IMR-90 (cell line): ENCODE results near the gene S100B. TPM values are rescaled to one million over a fixed set of nuclear protein-coding genes. Genes with fewer than 3 reads are reported as not detected.

ENCODE experiments used
- ATAC-seq: fragments of 200-7000 bp; cut with Tn5 transposase; 2 replicates; pipeline ENCODE4 v1.9.1; 2020; ENCODE audit warnings: low read depth, mild to moderate bottlenecking, moderate library complexity
- BruUV-seq: library from RNA; stranded (reverse); fragments of 400-500 nt; replicated peaks from 2 replicates; lab custom pipeline; 2021; lab: Mats Ljungman, UMichigan
- CTCF ChIA-PET: fragments of 300-600 bp; formaldehyde crosslinking; extraction: SDS; loops from one replicate; lab custom pipeline; 2021; ENCODE audit warnings: antibody characterized with exemption; lab: Yijun Ruan, JAX
- POLR2A ChIA-PET: fragments of 300-600 bp; sonication (Branson Sonifier 250); formaldehyde crosslinking; loops from one replicate; lab custom pipeline; 2022; ENCODE audit warnings: antibody characterized with exemption; ENCODE audit not compliant: unreplicated experiment; lab: Charles Lee
- DNase-seq: peaks from one replicate; pipeline ENCODE4 v3.0.0; 2013
- H2AFZ ChIP-seq: replicated peaks from 2 replicates; pipeline ENCODE3; 2013; ENCODE audit warnings: low read length, mild to moderate bottlenecking; ENCODE audit not compliant: poor library complexity
- H2AK5ac ChIP-seq: 2 replicates; pipeline ENCODE4 v1.6.1; 2013; ENCODE audit warnings: low read depth, low read length, inconsistent platforms
- H2AK9ac ChIP-seq: replicated peaks from 2 replicates; pipeline ENCODE3; 2013; ENCODE audit warnings: mild to moderate bottlenecking, low read depth, low read length, moderate library complexity; ENCODE audit not compliant: poor library complexity
- H2BK120ac ChIP-seq: 2 replicates; pipeline ENCODE4 v1.6.1; 2013; ENCODE audit warnings: low read depth, low read length, inconsistent platforms
- H2BK15ac ChIP-seq: 3 replicates; pipeline ENCODE4 v1.6.1; 2013; ENCODE audit warnings: low read depth, low read length, inconsistent platforms
- H2BK20ac ChIP-seq: 2 replicates; pipeline ENCODE4 v1.6.1; 2013; ENCODE audit warnings: low read depth, mild to moderate bottlenecking, inconsistent platforms, low read length, moderate library complexity
- H2BK5ac ChIP-seq: 2 replicates; pipeline ENCODE4 v1.6.1; 2013; ENCODE audit warnings: mild to moderate bottlenecking, low read depth, low read length, inconsistent platforms; ENCODE audit not compliant: poor library complexity, severe bottlenecking
- H3K14ac ChIP-seq: replicated peaks from 2 replicates; pipeline ENCODE4 v1.6.1; 2013; ENCODE audit warnings: low read depth, low read length, inconsistent platforms
- H3K18ac ChIP-seq: 2 replicates; pipeline ENCODE4 v1.6.1; 2013; ENCODE audit warnings: low read depth, low read length, control low read depth
- H3K23ac ChIP-seq: 2 replicates; pipeline ENCODE4 v1.6.1; 2013; ENCODE audit warnings: low read depth, low read length, inconsistent platforms
- H3K27ac ChIP-seq: 2 replicates; pipeline ENCODE4 v1.5.1; 2013; ENCODE audit warnings: mild to moderate bottlenecking, control low read depth, low read length; ENCODE audit not compliant: insufficient read depth
- H3K27me3 ChIP-seq: 2 replicates; pipeline ENCODE4 v1.6.1; 2013; ENCODE audit warnings: low read length; ENCODE audit not compliant: control insufficient read depth, insufficient read depth
- H3K36me3 ChIP-seq: 2 replicates; pipeline ENCODE4 v1.6.1; 2013; ENCODE audit warnings: low read length, mixed read lengths; ENCODE audit not compliant: control insufficient read depth, insufficient read depth
- H3K4ac ChIP-seq: 2 replicates; pipeline ENCODE4 v1.6.1; 2013; ENCODE audit warnings: low read depth, low read length, inconsistent platforms
- H3K4me1 ChIP-seq: 2 replicates; pipeline ENCODE4 v1.6.1; 2013; ENCODE audit warnings: low read length, mixed read lengths; ENCODE audit not compliant: control insufficient read depth, insufficient read depth
- H3K4me2 ChIP-seq: 2 replicates; pipeline ENCODE4 v1.6.1; 2013; ENCODE audit warnings: low read depth, mild to moderate bottlenecking, control low read depth, low read length, moderate library complexity
- H3K4me3 ChIP-seq: 2 replicates; pipeline ENCODE4 v1.5.1; 2013; ENCODE audit warnings: low read depth, mild to moderate bottlenecking, control low read depth, low read length, moderate library complexity; ENCODE audit not compliant: insufficient read depth
- H3K56ac ChIP-seq: 2 replicates; pipeline ENCODE4 v1.6.1; 2013; ENCODE audit warnings: low read length, inconsistent platforms; ENCODE audit not compliant: insufficient read depth; ENCODE audit errors: extremely low read depth
- H3K79me1 ChIP-seq, 2 experiments: 2 replicates each; pipeline ENCODE4 v1.6.1; 2013; ENCODE audit warnings: low read length in 2 of 2, inconsistent platforms in 1 of 2, low read depth in 1 of 2
- H3K9ac ChIP-seq: 2 replicates; pipeline ENCODE4 v1.6.1; 2013; ENCODE audit warnings: low read depth, low read length, control low read depth
- H3K9me1 ChIP-seq: 2 replicates; pipeline ENCODE4 v1.6.1; 2013; ENCODE audit warnings: low read length, inconsistent platforms; ENCODE audit not compliant: insufficient read depth
- H3K9me3 ChIP-seq: 2 replicates; pipeline ENCODE4 v1.6.1; 2013; ENCODE audit warnings: low read length; ENCODE audit not compliant: control insufficient read depth, insufficient read depth
- H4K20me1 ChIP-seq: 2 replicates; pipeline ENCODE4 v1.6.1; 2013; ENCODE audit warnings: low read length, inconsistent platforms; ENCODE audit not compliant: insufficient read depth
- H4K5ac ChIP-seq: 2 replicates; pipeline ENCODE4 v1.6.1; 2013; ENCODE audit warnings: mild to moderate bottlenecking, low read depth, low read length, control low read depth
- H4K8ac ChIP-seq, 2 experiments: 2 replicates each; pipeline ENCODE4 v1.6.1; 2013; ENCODE audit warnings: low read depth in 2 of 2, low read length in 2 of 2, control low read depth in 1 of 2, inconsistent platforms in 1 of 2
- H4K91ac ChIP-seq: 2 replicates; pipeline ENCODE4 v1.6.1; 2013; ENCODE audit warnings: low read depth, low read length, inconsistent platforms; ENCODE audit not compliant: insufficient read depth
- BHLHE40 ChIP-seq: fragments of 150-350 bp; IDR thresholded peaks from 2 replicates; pipeline ENCODE4 v1.6.1; 2016; ENCODE audit warnings: mild to moderate bottlenecking, low read depth, low read length
- CEBPB ChIP-seq: IDR thresholded peaks from 2 replicates; pipeline ENCODE4 v1.6.1; 2012; ENCODE audit warnings: low read depth, low read length, improper control_type of control experiment
- CHD1 ChIP-seq: IDR thresholded peaks from 2 replicates; pipeline ENCODE4 v1.6.1; 2012; ENCODE audit warnings: low read depth, low read length, improper control_type of control experiment
- ELK1 ChIP-seq: fragments of 150-350 bp; IDR thresholded peaks from 2 replicates; pipeline ENCODE4 v1.6.1; 2016; ENCODE audit warnings: low read depth, mild to moderate bottlenecking, low read length, moderate library complexity, borderline replicate concordance
- FOS ChIP-seq: fragments of 150-350 bp; IDR thresholded peaks from 2 replicates; pipeline ENCODE4 v1.6.1; 2016; ENCODE audit warnings: low read depth, low read length
- MAFK ChIP-seq: IDR thresholded peaks from 2 replicates; pipeline ENCODE4 v1.6.1; 2012; ENCODE audit warnings: low read depth, low read length, improper control_type of control experiment
- MXI1 ChIP-seq: IDR thresholded peaks from 2 replicates; pipeline ENCODE4 v1.6.1; 2012; ENCODE audit warnings: low read depth, mild to moderate bottlenecking, low read length, moderate library complexity, borderline replicate concordance
- NFE2L2 ChIP-seq: fragments of 150-350 bp; IDR thresholded peaks from 2 replicates; pipeline ENCODE4 v1.6.1; 2016; ENCODE audit warnings: low read depth, mild to moderate bottlenecking, low read length
- POLR2A ChIP-seq: IDR thresholded peaks from 2 replicates; pipeline ENCODE4 v1.6.1; 2012; ENCODE audit warnings: mild to moderate bottlenecking, low read depth, low read length
- RAD21 ChIP-seq: IDR thresholded peaks from 2 replicates; pipeline ENCODE4 v1.6.1; 2012; ENCODE audit warnings: low read length, improper control_type of control experiment
- RCOR1 ChIP-seq: IDR thresholded peaks from 2 replicates; pipeline ENCODE4 v1.6.1; 2012; ENCODE audit warnings: mild to moderate bottlenecking, low read length, improper control_type of control experiment; ENCODE audit not compliant: insufficient replicate concordance
- RFX5 ChIP-seq: IDR thresholded peaks from 2 replicates; pipeline ENCODE4 v1.8.0; 2012; ENCODE audit warnings: low read depth, mild to moderate bottlenecking, low read length, moderate library complexity
- SMC3 ChIP-seq: fragments of 150-350 bp; IDR thresholded peaks from 2 replicates; pipeline ENCODE4 v1.6.1; 2016; ENCODE audit warnings: low read depth, mild to moderate bottlenecking, antibody characterized with exemption, low read length, moderate library complexity
- USF2 ChIP-seq: fragments of 150-350 bp; IDR thresholded peaks from 2 replicates; pipeline ENCODE4 v1.6.1; 2017; ENCODE audit warnings: mild to moderate bottlenecking, antibody characterized with exemption, low read length, low read depth
- dilution Hi-C: fragments of 300-500 bp; cut with HindIII; formaldehyde crosslinking; loops from one replicate; pipeline ENCODE4 v1.14.3; 2018; ENCODE audit warnings: low sequenced_read_pairs; ENCODE audit not compliant: unreplicated experiment
- in situ Hi-C: fragments of 300-500 bp; cut with MboI; formaldehyde crosslinking; loops from 3 replicates; pipeline ENCODE4 v1.14.3; 2019; ENCODE audit warnings: low sequenced_read_pairs, inconsistent platforms, mixed read lengths
- intact Hi-C: fragments of 100-400 bp; cut with micrococcal nuclease; formaldehyde crosslinking; loops from 2 replicates; pipeline ENCODE4 v1.10.0; 2022
- polyA plus RNA-seq, 3 experiments: library from polyadenylated mRNA; depleted of rRNA; stranded (reverse); fragments of >200 nt; gene quantifications; 2 replicates each; pipeline ENCODE4 v1.2.3, GENCODE V29; 2012; ENCODE audit warnings: low replicate concordance in 1 of 3
- total RNA-seq: library from RNA; depleted of rRNA; stranded (reverse); fragments of >200 nt; gene quantifications from 2 replicates; pipeline ENCODE4 v1.2.3, GENCODE V29; 2012
- TF ChIP-seq, protein P1 (sequence below): conservative IDR thresholded peaks from 2 replicates; pipeline ENCODE4 v1.5.1; 2012; ENCODE audit warnings: mild to moderate bottlenecking, low read depth, low read length, improper control_type of control experiment

The S100B gene
- total and polyA plus RNA-seq, 2 of the 4 experiments (the other 2 are of a cell fraction): 0.18 to 0.26 TPM

DNA sequence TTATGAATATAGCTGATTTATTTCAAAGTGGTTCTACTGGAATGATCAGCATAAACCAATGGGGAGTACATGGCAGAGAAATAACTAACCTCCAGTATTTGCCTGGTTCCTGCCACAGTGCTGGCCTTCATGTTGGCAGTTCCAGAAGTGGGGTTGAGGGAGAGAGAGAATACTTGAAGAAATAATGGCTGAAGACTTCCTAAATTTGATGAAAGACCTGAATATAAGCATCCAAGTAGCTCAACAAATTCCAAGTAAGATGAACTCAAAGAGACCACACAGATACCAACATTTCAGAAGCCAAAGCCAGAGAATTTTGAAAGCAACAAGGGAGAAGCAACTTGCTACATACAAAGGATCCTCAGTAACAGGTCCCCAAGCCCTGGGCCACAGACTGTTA lies 34.3 kb downstream of the S100B start:
- CTCF ChIA-PET: no interaction called here

More for the DNA sequence above, 34.3 kb downstream of the S100B start:
- Histone ChIP-seq H3K4me3 (no peak overlapping the region), H3K4ac (no peak overlapping the region), H3K9ac (no peak overlapping the region), H4K20me1 (no peaks in the 10 kb centered on the region), H2AK9ac (no peak overlapping the region), H2AK5ac (no peak overlapping the region), H3K79me1 (no peaks in the 10 kb centered on the region), H3K27ac (no peak overlapping the region), H2BK5ac (no peak overlapping the region), H3K4me2 (no peak overlapping the region), H2AFZ (no peak overlapping the region), H4K91ac (no peak overlapping the region), H3K4me1 (no peaks in the 10 kb centered on the region), H3K27me3 (no peaks in the 10 kb centered on the region), H3K9me3 (peaks cover 10% of the 10 kb centered on the region), H3K23ac (no peak overlapping the region), H3K18ac (no peak overlapping the region), H4K8ac (no peak overlapping the region), H4K5ac (no peak overlapping the region), H3K9me1 (no peaks in the 10 kb centered on the region; the same call in 1 of the 2 replicates), H3K14ac (no peak overlapping the region), H2BK15ac (no peak overlapping the region), H2BK20ac (no peak overlapping the region), H3K56ac (no peak overlapping the region), H3K36me3 (peaks cover 34% of the 10 kb centered on the region), H2BK120ac (no peak overlapping the region)
- BruUV-seq: no TSS peak
- in situ Hi-C loops: no loop called here
- intact Hi-C loops: no loop called here
- TF ChIP-seq NFE2L2 (no peak), POLR2A (no peak), RCOR1 (no peak), CEBPB (no peak), FOS (no peak), SMC3 (no peak), MXI1 (no peak), CHD1 (no peak), MAFK (no peak), BHLHE40 (no peak), ELK1 (no peak), USF2 (no peak), RAD21 (no peak), RFX5 (no peak)
- TF ChIP-seq, protein P1, sequence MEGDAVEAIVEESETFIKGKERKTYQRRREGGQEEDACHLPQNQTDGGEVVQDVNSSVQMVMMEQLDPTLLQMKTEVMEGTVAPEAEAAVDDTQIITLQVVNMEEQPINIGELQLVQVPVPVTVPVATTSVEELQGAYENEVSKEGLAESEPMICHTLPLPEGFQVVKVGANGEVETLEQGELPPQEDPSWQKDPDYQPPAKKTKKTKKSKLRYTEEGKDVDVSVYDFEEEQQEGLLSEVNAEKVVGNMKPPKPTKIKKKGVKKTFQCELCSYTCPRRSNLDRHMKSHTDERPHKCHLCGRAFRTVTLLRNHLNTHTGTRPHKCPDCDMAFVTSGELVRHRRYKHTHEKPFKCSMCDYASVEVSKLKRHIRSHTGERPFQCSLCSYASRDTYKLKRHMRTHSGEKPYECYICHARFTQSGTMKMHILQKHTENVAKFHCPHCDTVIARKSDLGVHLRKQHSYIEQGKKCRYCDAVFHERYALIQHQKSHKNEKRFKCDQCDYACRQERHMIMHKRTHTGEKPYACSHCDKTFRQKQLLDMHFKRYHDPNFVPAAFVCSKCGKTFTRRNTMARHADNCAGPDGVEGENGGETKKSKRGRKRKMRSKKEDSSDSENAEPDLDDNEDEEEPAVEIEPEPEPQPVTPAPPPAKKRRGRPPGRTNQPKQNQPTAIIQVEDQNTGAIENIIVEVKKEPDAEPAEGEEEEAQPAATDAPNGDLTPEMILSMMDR: no peak
- POLR2A ChIA-PET: no interaction called here
- ATAC-seq (no peak), DNase-seq (no peak)
- dilution Hi-C loops: no loop called here
